HEK293 (cell line): ENCODE results near the gene KHDRBS2.

Source experiments
- ZNF16 ChIP-seq: fragments of 450-650 bp; formaldehyde crosslinking; IDR thresholded peaks from 2 replicates; pipeline ENCODE4 v1.5.1; 2016; ENCODE audit warnings: low read depth, missing biosample characterization, missing genetic modification characterization
- ZNF350 ChIP-seq: fragments of 450-650 bp; formaldehyde crosslinking; IDR thresholded peaks from 2 replicates; pipeline ENCODE4 v1.5.0; 2017; ENCODE audit warnings: missing biosample characterization, mild to moderate bottlenecking, missing genetic modification characterization
- TF ChIP-seq, protein P1 (sequence below): fragments of 450-650 bp; formaldehyde crosslinking; IDR thresholded peaks from 2 replicates; pipeline ENCODE4 v1.5.1; 2016; ENCODE audit warnings: missing biosample characterization, missing genetic modification characterization
- TF ChIP-seq, protein P2 (sequence below): fragments of 450-650 bp; IDR thresholded peaks from 2 replicates; pipeline ENCODE4 v1.5.1; 2018; ENCODE audit warnings: missing biosample characterization, missing genetic modification characterization
- TF ChIP-seq, protein P3 (sequence below): fragments of 450-650 bp; formaldehyde crosslinking; IDR thresholded peaks from 2 replicates; pipeline ENCODE4 v1.5.1; 2016; ENCODE audit warnings: missing biosample characterization, missing genetic modification characterization

DNA sequence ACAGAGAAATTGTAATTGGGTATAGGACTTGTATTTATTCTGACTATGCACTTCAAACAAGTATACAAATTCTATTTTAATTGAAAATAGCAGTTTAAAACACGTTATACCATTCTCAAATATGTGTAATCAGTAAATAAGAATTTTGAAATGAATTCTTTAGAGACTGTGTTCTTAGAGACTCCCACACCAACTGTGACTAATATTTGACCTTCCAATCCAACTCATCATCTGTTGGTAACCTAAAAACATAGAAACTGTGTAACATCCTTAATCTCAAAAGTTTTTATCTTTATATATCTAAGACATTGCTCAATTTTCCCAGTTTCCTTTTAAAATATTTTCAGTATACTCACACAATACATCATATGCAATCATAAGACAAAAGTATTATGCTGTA, 83.9 kb downstream of the KHDRBS2 start:
- TF ChIP-seq, protein P1, sequence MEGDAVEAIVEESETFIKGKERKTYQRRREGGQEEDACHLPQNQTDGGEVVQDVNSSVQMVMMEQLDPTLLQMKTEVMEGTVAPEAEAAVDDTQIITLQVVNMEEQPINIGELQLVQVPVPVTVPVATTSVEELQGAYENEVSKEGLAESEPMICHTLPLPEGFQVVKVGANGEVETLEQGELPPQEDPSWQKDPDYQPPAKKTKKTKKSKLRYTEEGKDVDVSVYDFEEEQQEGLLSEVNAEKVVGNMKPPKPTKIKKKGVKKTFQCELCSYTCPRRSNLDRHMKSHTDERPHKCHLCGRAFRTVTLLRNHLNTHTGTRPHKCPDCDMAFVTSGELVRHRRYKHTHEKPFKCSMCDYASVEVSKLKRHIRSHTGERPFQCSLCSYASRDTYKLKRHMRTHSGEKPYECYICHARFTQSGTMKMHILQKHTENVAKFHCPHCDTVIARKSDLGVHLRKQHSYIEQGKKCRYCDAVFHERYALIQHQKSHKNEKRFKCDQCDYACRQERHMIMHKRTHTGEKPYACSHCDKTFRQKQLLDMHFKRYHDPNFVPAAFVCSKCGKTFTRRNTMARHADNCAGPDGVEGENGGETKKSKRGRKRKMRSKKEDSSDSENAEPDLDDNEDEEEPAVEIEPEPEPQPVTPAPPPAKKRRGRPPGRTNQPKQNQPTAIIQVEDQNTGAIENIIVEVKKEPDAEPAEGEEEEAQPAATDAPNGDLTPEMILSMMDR (tag by site-specific recombination), result no peak
- TF ChIP-seq, protein P2, sequence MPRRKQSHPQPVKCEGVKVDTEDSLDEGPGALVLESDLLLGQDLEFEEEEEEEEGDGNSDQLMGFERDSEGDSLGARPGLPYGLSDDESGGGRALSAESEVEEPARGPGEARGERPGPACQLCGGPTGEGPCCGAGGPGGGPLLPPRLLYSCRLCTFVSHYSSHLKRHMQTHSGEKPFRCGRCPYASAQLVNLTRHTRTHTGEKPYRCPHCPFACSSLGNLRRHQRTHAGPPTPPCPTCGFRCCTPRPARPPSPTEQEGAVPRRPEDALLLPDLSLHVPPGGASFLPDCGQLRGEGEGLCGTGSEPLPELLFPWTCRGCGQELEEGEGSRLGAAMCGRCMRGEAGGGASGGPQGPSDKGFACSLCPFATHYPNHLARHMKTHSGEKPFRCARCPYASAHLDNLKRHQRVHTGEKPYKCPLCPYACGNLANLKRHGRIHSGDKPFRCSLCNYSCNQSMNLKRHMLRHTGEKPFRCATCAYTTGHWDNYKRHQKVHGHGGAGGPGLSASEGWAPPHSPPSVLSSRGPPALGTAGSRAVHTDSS (tag by site-specific recombination), result no peak
- TF ChIP-seq ZNF350 (tag by site-specific recombination) (no peak), ZNF16 (tag by site-specific recombination) (no peak)
- TF ChIP-seq, protein P3, sequence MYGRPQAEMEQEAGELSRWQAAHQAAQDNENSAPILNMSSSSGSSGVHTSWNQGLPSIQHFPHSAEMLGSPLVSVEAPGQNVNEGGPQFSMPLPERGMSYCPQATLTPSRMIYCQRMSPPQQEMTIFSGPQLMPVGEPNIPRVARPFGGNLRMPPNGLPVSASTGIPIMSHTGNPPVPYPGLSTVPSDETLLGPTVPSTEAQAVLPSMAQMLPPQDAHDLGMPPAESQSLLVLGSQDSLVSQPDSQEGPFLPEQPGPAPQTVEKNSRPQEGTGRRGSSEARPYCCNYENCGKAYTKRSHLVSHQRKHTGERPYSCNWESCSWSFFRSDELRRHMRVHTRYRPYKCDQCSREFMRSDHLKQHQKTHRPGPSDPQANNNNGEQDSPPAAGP (tag by site-specific recombination), result no peak
